Measurements from ENCODE around the gene MME.
"Not testable (repeated sequence)": the region's sequence is repeated elsewhere in the genome, so short reads cannot be mapped to it uniquely, and the experiment has no call there.

Gene MME

DNA sequence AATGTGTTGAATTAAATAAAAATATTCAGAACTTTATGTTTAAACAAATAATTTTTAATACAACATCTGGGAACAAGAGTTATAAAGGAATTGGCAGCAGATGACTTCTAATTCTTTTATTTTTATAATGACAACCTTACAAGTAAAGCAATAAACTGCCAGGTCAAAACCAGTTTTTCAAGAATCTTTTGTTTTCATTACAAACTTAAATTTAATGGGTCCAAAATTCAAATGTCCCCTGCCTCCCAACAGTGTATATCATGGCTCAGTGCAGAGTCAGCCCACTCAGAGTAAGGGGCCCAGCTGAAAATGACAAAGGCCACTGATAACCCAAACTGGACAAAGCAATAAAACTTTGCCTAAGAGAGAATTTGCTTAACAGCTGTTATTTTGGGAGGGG, 131.8 kb downstream of the MME start:
- Histone ChIP-seq H3K9me3 (ENCODE audit: insufficient read depth, low read depth, low read length) (no peaks in the 10 kb centered on the region), H3K4me1 (ENCODE audit: insufficient read depth, low read length, poor library complexity, severe bottlenecking) (peaks cover 9% of the 10 kb centered on the region), H3K9me2 (replicated peaks; ENCODE audit: low read depth, low read length) (no peaks in the 10 kb centered on the region), H3K4me2 (ENCODE audit: low read depth, low read length, poor library complexity, severe bottlenecking) (no peak overlapping the region), H2AFZ (ENCODE audit: low read length) (no peak overlapping the region), H3K27me3 (ENCODE audit: insufficient read depth, low read length, poor library complexity, severe bottlenecking) (no peaks in the 10 kb centered on the region), H3K36me3 (ENCODE audit: insufficient read depth, low read length) (no peaks in the 10 kb centered on the region), H3F3A (ENCODE audit: low read depth) (no peaks in the 10 kb centered on the region), H4K20me1 (ENCODE audit: insufficient read depth, low read length, poor library complexity, severe bottlenecking) (no peaks in the 10 kb centered on the region), H3K9ac (ENCODE audit: low read depth, low read length, poor library complexity, severe bottlenecking) (no peak overlapping the region), H3K4me3 (ENCODE audit: low read length, poor library complexity, severe bottlenecking) (no peak overlapping the region), H3K79me2 (ENCODE audit: insufficient read depth, low read length) (no peaks in the 10 kb centered on the region)
- TF ChIP-seq EZH2phosphoT487 (IDR thresholded peaks at IDR 0.05; ENCODE audit: borderline replicate concordance): no peak
- TF ChIP-seq, protein P1, sequence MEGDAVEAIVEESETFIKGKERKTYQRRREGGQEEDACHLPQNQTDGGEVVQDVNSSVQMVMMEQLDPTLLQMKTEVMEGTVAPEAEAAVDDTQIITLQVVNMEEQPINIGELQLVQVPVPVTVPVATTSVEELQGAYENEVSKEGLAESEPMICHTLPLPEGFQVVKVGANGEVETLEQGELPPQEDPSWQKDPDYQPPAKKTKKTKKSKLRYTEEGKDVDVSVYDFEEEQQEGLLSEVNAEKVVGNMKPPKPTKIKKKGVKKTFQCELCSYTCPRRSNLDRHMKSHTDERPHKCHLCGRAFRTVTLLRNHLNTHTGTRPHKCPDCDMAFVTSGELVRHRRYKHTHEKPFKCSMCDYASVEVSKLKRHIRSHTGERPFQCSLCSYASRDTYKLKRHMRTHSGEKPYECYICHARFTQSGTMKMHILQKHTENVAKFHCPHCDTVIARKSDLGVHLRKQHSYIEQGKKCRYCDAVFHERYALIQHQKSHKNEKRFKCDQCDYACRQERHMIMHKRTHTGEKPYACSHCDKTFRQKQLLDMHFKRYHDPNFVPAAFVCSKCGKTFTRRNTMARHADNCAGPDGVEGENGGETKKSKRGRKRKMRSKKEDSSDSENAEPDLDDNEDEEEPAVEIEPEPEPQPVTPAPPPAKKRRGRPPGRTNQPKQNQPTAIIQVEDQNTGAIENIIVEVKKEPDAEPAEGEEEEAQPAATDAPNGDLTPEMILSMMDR (conservative IDR thresholded peaks at IDR 0.05; ENCODE audit: low read length): no peak

DNA sequence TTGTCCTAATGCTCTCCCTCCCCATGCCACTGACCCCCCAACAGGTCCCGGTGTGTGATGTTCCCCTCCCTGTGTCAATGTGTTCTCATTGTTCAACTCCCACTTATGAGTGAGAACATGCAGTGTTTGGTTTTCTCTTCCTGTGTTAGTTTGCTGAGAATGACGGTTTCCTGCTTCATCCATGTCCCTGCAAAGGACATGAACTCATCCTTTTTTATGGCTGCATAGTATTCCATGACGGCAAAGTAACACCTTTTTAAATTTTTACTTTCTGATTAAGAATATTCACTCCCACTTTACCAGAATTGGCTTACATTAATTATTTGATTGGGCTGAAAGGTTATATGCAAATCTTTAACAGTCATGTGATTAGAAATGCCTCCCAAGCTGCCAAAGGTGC, 135.9 kb downstream of the MME start:
- not testable (repeated sequence) for H3K79me2 ChIP-seq (ENCODE audit: insufficient read depth, low read length); H3F3A ChIP-seq (ENCODE audit: low read depth); H3K4me3 ChIP-seq (ENCODE audit: low read length, poor library complexity, severe bottlenecking); H2AFZ ChIP-seq (ENCODE audit: low read length); H3K4me1 ChIP-seq (ENCODE audit: insufficient read depth, low read length, poor library complexity, severe bottlenecking); H3K9ac ChIP-seq (ENCODE audit: low read depth, low read length, poor library complexity, severe bottlenecking); H4K20me1 ChIP-seq (ENCODE audit: insufficient read depth, low read length, poor library complexity, severe bottlenecking); H3K9me2 ChIP-seq (replicated peaks; ENCODE audit: low read depth, low read length); H3K36me3 ChIP-seq (ENCODE audit: insufficient read depth, low read length); H3K4me2 ChIP-seq (ENCODE audit: low read depth, low read length, poor library complexity, severe bottlenecking); H3K27me3 ChIP-seq (ENCODE audit: insufficient read depth, low read length, poor library complexity, severe bottlenecking); H3K9me3 ChIP-seq (ENCODE audit: insufficient read depth, low read depth, low read length)

DNA sequence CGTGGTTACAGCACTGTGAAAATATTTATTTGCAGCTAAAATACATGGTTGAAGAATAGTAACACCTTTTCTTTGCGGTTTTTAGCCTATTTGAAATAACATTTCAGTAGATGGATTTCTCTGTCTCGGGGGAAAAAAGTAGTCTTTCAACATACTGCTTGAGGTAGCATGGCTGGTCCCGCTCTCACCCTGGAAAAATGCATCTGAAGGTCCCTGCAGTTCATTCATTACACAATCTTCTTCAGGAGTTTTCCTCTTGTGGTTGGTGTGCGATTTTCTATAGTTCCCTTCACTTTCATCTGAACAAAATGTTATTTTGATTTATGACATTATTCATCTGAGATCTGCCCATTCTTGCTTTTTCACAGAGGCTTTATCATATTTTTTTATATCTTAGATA, 137.5 kb downstream of the MME start:
- TF ChIP-seq, protein P1 (conservative IDR thresholded peaks at IDR 0.05; ENCODE audit: low read length): no peak
- TF ChIP-seq EZH2phosphoT487 (IDR thresholded peaks at IDR 0.05; ENCODE audit: borderline replicate concordance): no peak
- Histone ChIP-seq H3K79me2 (ENCODE audit: insufficient read depth, low read length) (no peaks in the 10 kb centered on the region), H3K4me2 (ENCODE audit: low read depth, low read length, poor library complexity, severe bottlenecking) (no peak overlapping the region), H3K36me3 (ENCODE audit: insufficient read depth, low read length) (no peaks in the 10 kb centered on the region), H4K20me1 (ENCODE audit: insufficient read depth, low read length, poor library complexity, severe bottlenecking) (no peaks in the 10 kb centered on the region), H3F3A (ENCODE audit: low read depth) (no peaks in the 10 kb centered on the region), H3K4me3 (ENCODE audit: low read length, poor library complexity, severe bottlenecking) (no peak overlapping the region), H3K9me3 (ENCODE audit: insufficient read depth, low read depth, low read length) (no peaks in the 10 kb centered on the region; the same call in 1 of the 2 replicates), H2AFZ (ENCODE audit: low read length) (peak overlapping the region; percentile 51), H3K9me2 (replicated peaks; ENCODE audit: low read depth, low read length) (no peaks in the 10 kb centered on the region), H3K27me3 (ENCODE audit: insufficient read depth, low read length, poor library complexity, severe bottlenecking) (no peaks in the 10 kb centered on the region), H3K4me1 (ENCODE audit: insufficient read depth, low read length, poor library complexity, severe bottlenecking) (no peaks in the 10 kb centered on the region), H3K9ac (ENCODE audit: low read depth, low read length, poor library complexity, severe bottlenecking) (no peak overlapping the region)

DNA sequence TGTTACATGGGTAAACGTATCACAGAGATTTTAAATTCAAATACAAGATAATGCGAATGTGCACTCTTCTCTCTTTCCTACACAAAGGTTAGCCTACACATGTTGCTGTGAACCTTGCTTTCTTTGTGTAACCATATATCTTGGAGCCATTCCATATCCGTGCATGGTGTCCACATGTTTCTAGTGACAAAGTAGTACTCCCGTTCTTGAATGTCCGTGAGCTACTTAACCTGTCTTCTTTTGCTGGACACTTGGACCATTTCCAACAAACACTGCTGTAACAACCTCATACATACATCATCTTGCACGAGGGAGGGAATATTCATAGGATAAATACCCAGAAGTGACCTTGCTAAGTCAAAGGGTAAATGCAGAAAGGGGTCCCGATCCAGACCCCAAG, 138.3 kb downstream of the MME start:
- no peak for TF ChIP-seq EZH2phosphoT487 (IDR thresholded peaks at IDR 0.05; ENCODE audit: borderline replicate concordance)
- TF ChIP-seq, protein P1 (conservative IDR thresholded peaks at IDR 0.05; ENCODE audit: low read length): no peak

More for the DNA sequence above, 138.3 kb downstream of the MME start:
- H3K36me3 ChIP-seq (ENCODE audit: insufficient read depth, low read length): no peaks in the 10 kb centered on the region
- H3K9me3 ChIP-seq (ENCODE audit: insufficient read depth, low read depth, low read length): no peaks in the 10 kb centered on the region; the same call in 1 of the 2 replicates
- H4K20me1 ChIP-seq (ENCODE audit: insufficient read depth, low read length, poor library complexity, severe bottlenecking): no peaks in the 10 kb centered on the region
- no peaks in the 10 kb centered on the region for H3F3A ChIP-seq (ENCODE audit: low read depth)
- H3K79me2 ChIP-seq (ENCODE audit: insufficient read depth, low read length): no peaks in the 10 kb centered on the region
- H3K9me2 ChIP-seq (replicated peaks; ENCODE audit: low read depth, low read length): no peaks in the 10 kb centered on the region
- no peaks in the 10 kb centered on the region for H3K27me3 ChIP-seq (ENCODE audit: insufficient read depth, low read length, poor library complexity, severe bottlenecking)
- no peak overlapping the region for H3K9ac ChIP-seq (ENCODE audit: low read depth, low read length, poor library complexity, severe bottlenecking)
- no peak overlapping the region for H2AFZ ChIP-seq (ENCODE audit: low read length)
- no peak overlapping the region for H3K4me3 ChIP-seq (ENCODE audit: low read length, poor library complexity, severe bottlenecking)
- no peak overlapping the region for H3K4me2 ChIP-seq (ENCODE audit: low read depth, low read length, poor library complexity, severe bottlenecking)
- H3K4me1 ChIP-seq (ENCODE audit: insufficient read depth, low read length, poor library complexity, severe bottlenecking): no peaks in the 10 kb centered on the region
